ENCODE results near the gene VEGFC. TPM values are rescaled to one million over a fixed set of nuclear protein-coding genes. Genes with fewer than 3 reads are reported as not detected.
A peak's percentile ranks its signal among the peaks of the same experiment; 100 is the strongest.

The VEGFC gene
- total RNA-seq, 1 donor from 2014 or later = 1.6 TPM

DNA sequence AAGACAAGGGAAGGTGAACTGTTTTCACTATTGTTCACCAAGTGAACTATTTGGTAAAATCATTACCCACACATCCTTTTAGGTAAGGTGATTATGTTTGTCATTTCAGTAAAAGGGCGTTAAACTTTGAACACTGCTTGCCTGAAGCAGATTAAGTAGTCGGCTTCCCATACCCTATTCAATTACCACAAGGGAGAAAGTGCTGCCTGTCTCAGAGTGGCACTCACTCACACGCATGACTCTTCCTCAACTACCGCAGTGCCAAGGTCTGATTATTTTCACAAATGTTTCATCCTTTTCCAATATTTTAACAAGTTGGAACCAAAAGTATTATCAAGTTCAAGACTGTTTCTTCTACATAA, 11.0 kb downstream of the VEGFC start:
- Mint-ChIP-seq H3K4me1 (peaks cover 9% of the 10 kb centered on the region), H3K9me3 (no peaks in the 10 kb centered on the region), H3K27me3 (ENCODE audit: insufficient read depth, low read depth) (peaks cover 2% of the 10 kb centered on the region), H3K27ac (no peak overlapping the region), H3K36me3 (no peaks in the 10 kb centered on the region), H3K4me3 (no peak overlapping the region)
- Histone ChIP-seq H3K4me2 (no peak overlapping the region), H3K36me3 (no peaks in the 10 kb centered on the region), H3K27ac (no peak overlapping the region), H3F3A (ENCODE audit: low read depth) (no peaks in the 10 kb centered on the region), H3K9ac (no peak overlapping the region), H2AFZ (replicated peaks) (no peak overlapping the region), H3K4me1 (peaks cover 13% of the 10 kb centered on the region), H3K79me2 (ENCODE audit: low read depth) (no peaks in the 10 kb centered on the region), H4K20me1 (ENCODE audit: low read depth) (no peaks in the 10 kb centered on the region), H3K27me3 (no peaks in the 10 kb centered on the region), H3K9me3 (ENCODE audit: low read depth) (no peaks in the 10 kb centered on the region), H3K4me3 (no peak overlapping the region)
- TF ChIP-seq EZH2 (IDR thresholded peaks at IDR 0.05) = no peak
- TF ChIP-seq, protein P1, sequence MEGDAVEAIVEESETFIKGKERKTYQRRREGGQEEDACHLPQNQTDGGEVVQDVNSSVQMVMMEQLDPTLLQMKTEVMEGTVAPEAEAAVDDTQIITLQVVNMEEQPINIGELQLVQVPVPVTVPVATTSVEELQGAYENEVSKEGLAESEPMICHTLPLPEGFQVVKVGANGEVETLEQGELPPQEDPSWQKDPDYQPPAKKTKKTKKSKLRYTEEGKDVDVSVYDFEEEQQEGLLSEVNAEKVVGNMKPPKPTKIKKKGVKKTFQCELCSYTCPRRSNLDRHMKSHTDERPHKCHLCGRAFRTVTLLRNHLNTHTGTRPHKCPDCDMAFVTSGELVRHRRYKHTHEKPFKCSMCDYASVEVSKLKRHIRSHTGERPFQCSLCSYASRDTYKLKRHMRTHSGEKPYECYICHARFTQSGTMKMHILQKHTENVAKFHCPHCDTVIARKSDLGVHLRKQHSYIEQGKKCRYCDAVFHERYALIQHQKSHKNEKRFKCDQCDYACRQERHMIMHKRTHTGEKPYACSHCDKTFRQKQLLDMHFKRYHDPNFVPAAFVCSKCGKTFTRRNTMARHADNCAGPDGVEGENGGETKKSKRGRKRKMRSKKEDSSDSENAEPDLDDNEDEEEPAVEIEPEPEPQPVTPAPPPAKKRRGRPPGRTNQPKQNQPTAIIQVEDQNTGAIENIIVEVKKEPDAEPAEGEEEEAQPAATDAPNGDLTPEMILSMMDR (IDR thresholded peaks at IDR 0.05) = no peak
- TF ChIP-seq EZH2phosphoT487 (IDR thresholded peaks at IDR 0.05) = no peak
- peak; percentile 33 for DNase-seq (ENCODE audit: low spot score)

DNA sequence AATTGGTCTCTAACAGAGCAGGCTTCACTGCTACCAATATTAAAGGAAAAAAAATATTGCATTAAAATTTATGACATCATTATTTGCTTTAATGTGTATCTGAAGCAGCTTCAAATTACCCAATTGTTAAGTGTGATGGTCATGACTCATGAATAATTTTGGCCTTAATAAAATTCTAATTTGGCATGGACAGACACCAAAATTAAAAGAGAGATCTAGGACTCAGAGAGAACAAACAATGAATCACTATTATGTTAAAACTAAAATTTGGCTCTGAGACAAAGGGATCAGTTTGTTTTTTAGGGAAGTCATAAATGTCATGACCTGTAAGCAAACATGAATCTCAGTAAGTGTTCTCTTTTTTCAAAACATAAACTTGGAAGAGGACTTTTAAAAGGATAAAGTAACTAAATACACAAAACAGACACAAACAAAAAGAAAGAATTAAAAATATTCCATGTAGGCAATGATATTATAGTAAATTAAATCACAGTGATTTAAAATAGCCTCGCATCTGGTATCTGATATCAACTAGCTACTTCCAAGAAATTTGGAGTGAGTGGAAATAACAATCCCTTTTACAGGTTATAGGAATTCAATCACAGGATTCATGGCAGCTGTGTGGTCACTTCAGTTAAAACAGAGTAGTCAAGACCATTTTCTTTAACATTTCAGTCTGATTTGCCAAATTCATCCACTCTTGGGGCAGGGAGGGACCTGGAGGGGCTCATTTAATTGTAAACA, 11.6 kb downstream of the VEGFC start:
- no peak overlapping the region for H3K4me2 ChIP-seq
- Mint-ChIP-seq H3K4me1 (peaks cover 7% of the 10 kb centered on the region), H3K4me3 (no peak overlapping the region), H3K9me3 (no peaks in the 10 kb centered on the region), H3K36me3 (no peaks in the 10 kb centered on the region), H3K27ac (no peak overlapping the region), H3K27me3 (ENCODE audit: insufficient read depth, low read depth) (peaks cover 2% of the 10 kb centered on the region)
- H3K36me3 ChIP-seq = no peaks in the 10 kb centered on the region
- H3K27ac ChIP-seq = no peak overlapping the region
- H3K4me3 ChIP-seq = no peak overlapping the region
- TF ChIP-seq EZH2phosphoT487 (IDR thresholded peaks at IDR 0.05) (no peak), EZH2 (IDR thresholded peaks at IDR 0.05) (no peak)
- TF ChIP-seq, protein P1 (IDR thresholded peaks at IDR 0.05) = no peak
- no peaks in the 10 kb centered on the region for H3K27me3 ChIP-seq
- H3K4me1 ChIP-seq = peaks cover 7% of the 10 kb centered on the region
- no peaks in the 10 kb centered on the region for H4K20me1 ChIP-seq (ENCODE audit: low read depth)
- no peaks in the 10 kb centered on the region for H3K79me2 ChIP-seq (ENCODE audit: low read depth)
- no peak for DNase-seq (ENCODE audit: low spot score)
- no peak overlapping the region for H2AFZ ChIP-seq (replicated peaks)
- H3F3A ChIP-seq (ENCODE audit: low read depth) = no peaks in the 10 kb centered on the region
- H3K9me3 ChIP-seq (ENCODE audit: low read depth) = no peaks in the 10 kb centered on the region
- H3K9ac ChIP-seq = no peak overlapping the region

DNA sequence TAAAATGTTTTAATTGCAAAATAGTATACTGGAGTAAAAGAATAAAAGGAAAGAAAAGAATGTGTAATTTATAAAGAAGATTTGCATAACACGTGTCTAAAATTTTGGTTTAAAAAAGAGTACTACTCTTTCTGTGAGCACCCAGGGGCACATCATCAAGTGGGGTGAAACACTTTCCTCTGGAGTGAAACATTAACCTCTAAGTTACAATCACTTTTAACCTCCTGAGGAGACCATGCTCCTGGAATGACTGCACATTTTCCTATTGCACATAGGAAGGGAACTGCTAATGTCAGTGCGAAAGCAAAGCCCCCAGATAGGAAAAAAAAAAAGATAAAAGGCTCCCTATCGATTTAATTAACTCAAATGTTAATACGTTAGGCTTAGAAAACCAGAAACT, 13.3 kb downstream of the VEGFC start:
- Histone ChIP-seq H3K4me2 (no peak overlapping the region), H3F3A (ENCODE audit: low read depth) (no peaks in the 10 kb centered on the region), H3K9ac (no peak overlapping the region), H3K36me3 (no peaks in the 10 kb centered on the region), H3K27ac (no peak overlapping the region), H3K9me3 (ENCODE audit: low read depth) (no peaks in the 10 kb centered on the region), H3K27me3 (no peaks in the 10 kb centered on the region), H3K4me1 (peaks cover 6% of the 10 kb centered on the region), H3K4me3 (no peak overlapping the region), H2AFZ (replicated peaks) (no peak overlapping the region), H3K79me2 (ENCODE audit: low read depth) (no peaks in the 10 kb centered on the region), H4K20me1 (ENCODE audit: low read depth) (no peaks in the 10 kb centered on the region)
- TF ChIP-seq, protein P1 (IDR thresholded peaks at IDR 0.05) = no peak
- no peak for TF ChIP-seq EZH2 (IDR thresholded peaks at IDR 0.05)
- TF ChIP-seq EZH2phosphoT487 (IDR thresholded peaks at IDR 0.05) = no peak
- H3K4me3 Mint-ChIP-seq = no peak overlapping the region
- H3K4me1 Mint-ChIP-seq = peaks cover 6% of the 10 kb centered on the region
- H3K9me3 Mint-ChIP-seq = no peaks in the 10 kb centered on the region
- H3K27me3 Mint-ChIP-seq (ENCODE audit: insufficient read depth, low read depth) = peaks cover 2% of the 10 kb centered on the region
- no peak for DNase-seq (ENCODE audit: low spot score)
- no peaks in the 10 kb centered on the region for H3K36me3 Mint-ChIP-seq
- H3K27ac Mint-ChIP-seq = no peak overlapping the region

All from neural progenitor cell (in vitro differentiated cells).